AG04449 (cell line): ENCODE data around the gene NTPCR.
"Not testable (repeated sequence)": the region's sequence is repeated elsewhere in the genome, so short reads cannot be mapped to it uniquely, and the experiment has no call there.

Experiments
- CTCF ChIA-PET: fragments of 350-600 bp; formaldehyde crosslinking; extraction: SDS; loops from one replicate; lab custom pipeline; 2021; ENCODE audit warnings: antibody characterized with exemption; lab: Yijun Ruan, JAX
- POLR2A ChIA-PET: fragments of 400-600, 350-600 bp; formaldehyde crosslinking; extraction: SDS; loops from one replicate; lab custom pipeline; 2020; ENCODE audit warnings: antibody characterized with exemption, inconsistent platforms; lab: Yijun Ruan, JAX
- DNase-seq: peaks from one replicate; pipeline ENCODE4 v3.0.0-alpha.2; 2010; ENCODE audit warnings: low read depth, low spot score
- H3K4me3 ChIP-seq: 2 replicates; pipeline ENCODE4 v1.5.1; 2011; ENCODE audit warnings: low read depth, mild to moderate bottlenecking, control low read depth, low read length
- CTCF ChIP-seq: IDR thresholded peaks from one replicate; pipeline ENCODE4 v1.5.1; 2011; ENCODE audit warnings: mild to moderate bottlenecking, moderate library complexity, low read length, control low read depth, inconsistent platforms; ENCODE audit not compliant: insufficient read depth; ENCODE audit errors: missing control alignments

The NTPCR gene

GRCh38 chr1:232998138-232998537 lies 47.7 kb downstream of the NTPCR start:
- POLR2A ChIA-PET, result no interaction called here

GRCh38 chr1:232998646-232999045 lies 48.2 kb downstream of the NTPCR start:
- H3K4me3 ChIP-seq, result no peak overlapping the region
- TF ChIP-seq CTCF, result no peak
- POLR2A ChIA-PET, result no interaction called here
- CTCF ChIA-PET, result no interaction called here
- no peak for DNase-seq

More at GRCh38 chr1:232998138-232998537, 47.7 kb downstream of the NTPCR start:
- CTCF ChIA-PET, result no interaction called here
- TF ChIP-seq CTCF, result no peak
- no peak for DNase-seq
- H3K4me3 ChIP-seq, result no peak overlapping the region

GRCh38 chr1:232999956-233000625 lies 49.7 kb downstream of the NTPCR start:
- no peak for DNase-seq
- no peak overlapping the region for H3K4me3 ChIP-seq
- ChIA-PET POLR2A (no interaction called here), CTCF (no interaction called here)
- no peak for TF ChIP-seq CTCF

GRCh38 chr1:233003638-233004037 lies 53.2 kb downstream of the NTPCR start:
- H3K4me3 ChIP-seq, CTCF ChIA-PET, DNase-seq, POLR2A ChIA-PET: not testable (repeated sequence)

- H3K4me3 ChIP-seq, result no peak overlapping the region
- ChIA-PET CTCF (no interaction called here), POLR2A (no interaction called here)
Measured at GRCh38 chr1:233004451-233004850, 54.0 kb downstream of the NTPCR start.

GRCh38 chr1:233005156-233005555 lies 54.7 kb downstream of the NTPCR start:
- no peak for DNase-seq
- no peak for TF ChIP-seq CTCF
- ChIA-PET CTCF (no interaction called here), POLR2A (interaction anchor here (0.7 kb wide), 1 partner anchor 56 kb away, joined by 3 read pairs; no protein-coding TSS in a partner anchor)
- H3K4me3 ChIP-seq, result no peak overlapping the region

More at GRCh38 chr1:233004451-233004850, 54.0 kb downstream of the NTPCR start:
- DNase-seq, result no peak
- no peak for TF ChIP-seq CTCF

GRCh38 chr1:233005703-233006102 lies 55.3 kb downstream of the NTPCR start:
- ChIA-PET CTCF (interaction anchor here (1.5 kb wide), 1 partner anchor 19 kb away, joined by 6 read pairs; no protein-coding TSS in a partner anchor), POLR2A (interaction anchor here (0.7 kb wide), 1 partner anchor 55 kb away, joined by 3 read pairs; no protein-coding TSS in a partner anchor)
- TF ChIP-seq CTCF, result no peak
- no peak overlapping the region for H3K4me3 ChIP-seq
- no peak for DNase-seq
